HepG2 (cell line): ENCODE data around the gene AFTPH. TPM values are rescaled to one million over a fixed set of nuclear protein-coding genes. Genes with fewer than 3 reads are reported as not detected.

Experiments
- CBFB ChIP-seq: sonication (generic); formaldehyde crosslinking; IDR thresholded peaks from 2 replicates; pipeline ENCODE4 v1.4.0; 2020; ENCODE audit warnings: missing genetic modification reagents
- CBX2 ChIP-seq, 2 experiments: fragments of 200-600 bp in 1 of 2; sonication (generic); formaldehyde crosslinking in 1 of 2; IDR thresholded peaks; 2 replicates each; pipeline versions ENCODE4 v1.7.0 to v1.8.1; 2018 to 2022; ENCODE audit warnings: low read depth in 2 of 2, low read length in 1 of 2, mild to moderate bottlenecking in 1 of 2, missing genetic modification reagents in 1 of 2
- CHD2 ChIP-seq: IDR thresholded peaks from 2 replicates; pipeline ENCODE4 v1.6.1; 2011; ENCODE audit warnings: low read depth, low read length, improper control_type of control experiment
- GLI4 ChIP-seq: sonication (generic); formaldehyde crosslinking; IDR thresholded peaks from 2 replicates; pipeline ENCODE4 v1.5.1; 2020; ENCODE audit warnings: missing genetic modification reagents, mild to moderate bottlenecking, moderate library complexity, borderline replicate concordance
- HOMEZ ChIP-seq: IDR thresholded peaks from 2 replicates; pipeline ENCODE4 v1.6.1; 2016; ENCODE audit warnings: low read depth
- MED13 ChIP-seq: sonication (generic); formaldehyde crosslinking; IDR thresholded peaks from 2 replicates; pipeline ENCODE4 v1.5.0; 2020; ENCODE audit warnings: missing genetic modification reagents
- MYC ChIP-seq: sonication (generic); formaldehyde crosslinking; IDR thresholded peaks from 2 replicates; pipeline ENCODE4 v1.9.0; 2021; ENCODE audit warnings: missing genetic modification reagents, borderline replicate concordance
- NKX3-1 ChIP-seq: sonication (generic); formaldehyde crosslinking; IDR thresholded peaks from 2 replicates; pipeline ENCODE4 v1.5.0; 2020; ENCODE audit warnings: missing genetic modification reagents
- PTBP1 ChIP-seq: fragments of 200-400 bp; formaldehyde crosslinking; IDR thresholded peaks from 2 replicates; pipeline ENCODE4 v1.6.1; 2018; ENCODE audit warnings: low read length, low read depth; ENCODE audit not compliant: poor library complexity, severe bottlenecking
- REL ChIP-seq: sonication (generic); formaldehyde crosslinking; conservative IDR thresholded peaks from 2 replicates; pipeline ENCODE4 v1.8.0; 2022; ENCODE audit warnings: mild to moderate bottlenecking, missing genetic modification reagents, moderate library complexity
- SKIL ChIP-seq: sonication (generic); formaldehyde crosslinking; IDR thresholded peaks from 2 replicates; pipeline ENCODE4 v1.8.0; 2022; ENCODE audit warnings: missing genetic modification reagents, mild to moderate bottlenecking, moderate library complexity, borderline replicate concordance
- THRA ChIP-seq: sonication (generic); formaldehyde crosslinking; IDR thresholded peaks from 2 replicates; pipeline ENCODE4 v1.4.0; 2020; ENCODE audit warnings: missing genetic modification reagents, borderline replicate concordance
- TOE1 ChIP-seq: sonication (generic); formaldehyde crosslinking; IDR thresholded peaks from 2 replicates; pipeline ENCODE4 v1.4.0; 2020; ENCODE audit warnings: mild to moderate bottlenecking, missing genetic modification reagents
- UBTF ChIP-seq: sonication (generic); formaldehyde crosslinking; IDR thresholded peaks from 2 replicates; pipeline ENCODE4 v1.4.0; 2020; ENCODE audit warnings: mild to moderate bottlenecking, missing genetic modification reagents
- ZMYM3 ChIP-seq: sonication (generic); formaldehyde crosslinking; IDR thresholded peaks from 2 replicates; pipeline ENCODE4 v1.5.1; 2020; ENCODE audit warnings: mild to moderate bottlenecking, missing genetic modification reagents
- ZNF143 ChIP-seq: sonication (generic); formaldehyde crosslinking; IDR thresholded peaks from 2 replicates; pipeline ENCODE4 v1.4.0; 2020; ENCODE audit warnings: missing genetic modification reagents
- ZNF264 ChIP-seq: sonication (generic); formaldehyde crosslinking; IDR thresholded peaks from 2 replicates; pipeline ENCODE4 v1.4.0; 2020; ENCODE audit warnings: missing genetic modification reagents
- ZNF510 ChIP-seq: sonication (generic); formaldehyde crosslinking; IDR thresholded peaks from 2 replicates; pipeline ENCODE4 v1.4.0; 2020; ENCODE audit warnings: low read depth, mild to moderate bottlenecking, missing genetic modification reagents
- ZNF569 ChIP-seq: sonication (generic); formaldehyde crosslinking; IDR thresholded peaks from 2 replicates; pipeline ENCODE4 v1.5.0; 2020; ENCODE audit warnings: mild to moderate bottlenecking, missing genetic modification reagents, moderate library complexity, borderline replicate concordance
- ZNF775 ChIP-seq: sonication (generic); formaldehyde crosslinking; IDR thresholded peaks from 2 replicates; pipeline ENCODE4 v1.4.0; 2020; ENCODE audit warnings: missing genetic modification reagents, mild to moderate bottlenecking, moderate library complexity, borderline replicate concordance
- polyA plus RNA-seq, 8 experiments: library from polyadenylated mRNA; depleted of rRNA in 3 of 8; stranded (reverse) in 7 of 8; unstranded in 1 of 8; fragments of >200 nt; fragmentation: Illumina TruSeq in 4 of 8; extraction: Trizol in 4 of 8; gene quantifications; 2 replicates each; pipeline versions ENCODE4 v1.2.1 to v1.2.3, GENCODE V29; 2011 to 2016; ENCODE audit warnings: low read depth in 4 of 8, missing spikeins in 1 of 8, mixed read lengths in 1 of 8; ENCODE audit not compliant: insufficient read depth in 1 of 8
- total RNA-seq, 5 experiments: library from RNA; depleted of rRNA; stranded (reverse); fragments of >200 nt; fragmentation: Illumina TruSeq; extraction: Trizol; gene quantifications; 2 replicates each; pipeline ENCODE4 v1.2.3, GENCODE V29; 2016; ENCODE audit warnings: low read depth in 1 of 5

The AFTPH gene
- total and polyA plus RNA-seq, 2 of the 13 experiments (the other 11 are each of a cell fraction or from before 2014, with no cell fraction given): 27.5 to 36.8 TPM

- TF ChIP-seq ZNF569 (0 out of 2 replicates have a peak, but pooled peaks have one; percentile 82), PTBP1 (no peak), ZNF264 (CRISPR knock-in tag) (no peak), ZNF143 (CRISPR knock-in tag) (peak; percentile 91), NKX3-1 (no peak), SKIL (CRISPR knock-in tag) (no peak; the same call in 1 of the 2 replicates), ZNF510 (CRISPR knock-in tag) (no peak), CBX2 (IDR thresholded peaks at IDR 0.05; ENCODE audit: low read depth, low read length) (no peak), CBX2 (CRISPR knock-in tag; IDR thresholded peaks at IDR 0.05; ENCODE audit: low read depth) (no peak), REL (CRISPR knock-in tag) (no peak; the same call in 1 of the 2 replicates), MED13 (CRISPR knock-in tag) (0 out of 2 replicates have a peak, but pooled peaks have one; percentile 74), ZMYM3 (CRISPR knock-in tag) (no peak; the same call in 1 of the 2 replicates), HOMEZ (CRISPR knock-in tag) (peak; percentile 91), CBFB (CRISPR knock-in tag) (peak; percentile 79), UBTF (CRISPR knock-in tag) (no peak; the same call in 1 of the 2 replicates), TOE1 (CRISPR knock-in tag) (no peak), THRA (CRISPR knock-in tag) (peak; percentile 13; the same call in 1 of the 2 replicates), MYC (CRISPR knock-in tag) (no peak; the same call in 1 of the 2 replicates), CHD2 (peak; percentile 50; the same call in 1 of the 2 replicates), ZNF775 (CRISPR knock-in tag) (no peak), GLI4 (CRISPR knock-in tag) (no peak)
Measured at GRCh38 chr2:64523666-64524603, at the start of gene AFTPH (continued).
